ENCODE results near the gene VAV1. TPM values are rescaled to one million over a fixed set of nuclear protein-coding genes. Genes with fewer than 3 reads are reported as not detected.

Gene VAV1
- total and polyA plus RNA-seq, 2 of the 13 experiments (the other 11 are each of a cell fraction or from before 2014, with no cell fraction given): not detected

- TF ChIP-seq ZNF501 (CRISPR knock-in tag; IDR thresholded peaks at IDR 0.05) (peak; percentile 59; the same call in 1 of the 2 replicates), ZNF354B (CRISPR knock-in tag; IDR thresholded peaks at IDR 0.05) (no peak), RBM39 (IDR thresholded peaks at IDR 0.05; ENCODE audit: low read depth, low read length, poor library complexity, severe bottlenecking) (peak; percentile 80), CENPT (CRISPR knock-in tag; IDR thresholded peaks at IDR 0.05; ENCODE audit: low read depth) (no peak), HOXA5 (CRISPR knock-in tag; IDR thresholded peaks at IDR 0.05) (0 out of 2 replicates have a peak, but pooled peaks have one; percentile 50), MYPOP (CRISPR knock-in tag; IDR thresholded peaks at IDR 0.05) (no peak), SKI (IDR thresholded peaks at IDR 0.05; ENCODE audit: partially characterized antibody) (peak; percentile 61), SP5 (CRISPR knock-in tag; IDR thresholded peaks at IDR 0.05; ENCODE audit: borderline replicate concordance, low read depth) (peak; percentile 82; the same call in 1 of the 2 replicates), NCOR1 (IDR thresholded peaks at IDR 0.05; ENCODE audit: borderline replicate concordance, low read length) (peak; percentile 62; the same call in 1 of the 2 replicates), HNRNPH1 (optimal IDR thresholded peaks at IDR 0.05; ENCODE audit: low read depth, low read length) (no peak), SYNCRIP (IDR thresholded peaks at IDR 0.05; ENCODE audit: insufficient read depth, low read depth, low read length) (no peak), KDM5A (IDR thresholded peaks at IDR 0.05; ENCODE audit: borderline replicate concordance, low read length) (no peak), FIP1L1 (IDR thresholded peaks at IDR 0.05; ENCODE audit: borderline replicate concordance, insufficient read depth, low read depth, low read length) (no peak), ZSCAN22 (CRISPR knock-in tag; IDR thresholded peaks at IDR 0.05) (no peak), PITX1 (CRISPR knock-in tag; IDR thresholded peaks at IDR 0.05) (peak; percentile 30; the same call in 1 of the 2 replicates), STAG1 (CRISPR knock-in tag; IDR thresholded peaks at IDR 0.05) (no peak), EEA1 (CRISPR knock-in tag; IDR thresholded peaks at IDR 0.05; ENCODE audit: borderline replicate concordance) (no peak), GMEB2 (CRISPR knock-in tag; IDR thresholded peaks at IDR 0.05; ENCODE audit: low read depth) (no peak), ATF5 (CRISPR knock-in tag; IDR thresholded peaks at IDR 0.05; ENCODE audit: low read depth) (no peak), PHF21A (CRISPR knock-in tag; IDR thresholded peaks at IDR 0.05) (peak; percentile 50; the same call in 1 of the 2 replicates)
- TF ChIP-seq, protein P1, sequence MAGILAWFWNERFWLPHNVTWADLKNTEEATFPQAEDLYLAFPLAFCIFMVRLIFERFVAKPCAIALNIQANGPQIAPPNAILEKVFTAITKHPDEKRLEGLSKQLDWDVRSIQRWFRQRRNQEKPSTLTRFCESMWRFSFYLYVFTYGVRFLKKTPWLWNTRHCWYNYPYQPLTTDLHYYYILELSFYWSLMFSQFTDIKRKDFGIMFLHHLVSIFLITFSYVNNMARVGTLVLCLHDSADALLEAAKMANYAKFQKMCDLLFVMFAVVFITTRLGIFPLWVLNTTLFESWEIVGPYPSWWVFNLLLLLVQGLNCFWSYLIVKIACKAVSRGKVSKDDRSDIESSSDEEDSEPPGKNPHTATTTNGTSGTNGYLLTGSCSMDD (CRISPR knock-in tag; IDR thresholded peaks at IDR 0.05): no peak
Observed at GRCh38 chr19:6730153-6730804, 42.2 kb upstream of the VAV1 start (continued).
